Epithelial cell of proximal tubule (primary cell): ENCODE data around the gene IGSF9. TPM values are rescaled to one million over a fixed set of nuclear protein-coding genes. Genes with fewer than 3 reads are reported as not detected.
"Not testable (repeated sequence)": the region's sequence is repeated elsewhere in the genome, so short reads cannot be mapped to it uniquely, and the experiment has no call there.

ENCODE experiments used
- DNase-seq: peaks from one replicate; pipeline ENCODE4 v3.0.0-alpha.2; 2011; ENCODE audit warnings: low read depth
- H3K4me3 ChIP-seq: 2 replicates; pipeline ENCODE4 v1.5.1; 2011; ENCODE audit warnings: low read depth, mild to moderate bottlenecking, low read length
- CTCF ChIP-seq: conservative IDR thresholded peaks from 2 replicates; pipeline ENCODE4 v1.5.1; 2012; ENCODE audit warnings: low read depth, mild to moderate bottlenecking, low read length
- total RNA-seq: library from RNA; depleted of rRNA; stranded (reverse); fragments of >200 nt; gene quantifications from 2 replicates; pipeline ENCODE4 v1.2.3, GENCODE V29; 2015

Gene IGSF9
- total RNA-seq, 1 donor from 2014 or later, result 1.4 TPM

GRCh38 chr1:159915571-159916241 lies 29.7 kb downstream of the IGSF9 start:
- no peak overlapping the region for H3K4me3 ChIP-seq
- DNase-seq, result no peak
- no peak for TF ChIP-seq CTCF

GRCh38 chr1:159914252-159915018 lies 31.0 kb downstream of the IGSF9 start:
- no peak overlapping the region for H3K4me3 ChIP-seq
- TF ChIP-seq CTCF, result no peak
- DNase-seq, result no peak

GRCh38 chr1:159913451-159914192 lies 31.8 kb downstream of the IGSF9 start:
- no peak for DNase-seq
- no peak for TF ChIP-seq CTCF
- no peak overlapping the region for H3K4me3 ChIP-seq

- DNase-seq, result no peak
- TF ChIP-seq CTCF, result no peak
- H3K4me3 ChIP-seq, result no peak overlapping the region
These were observed 33.9 kb downstream of the IGSF9 start for GRCh38 chr1:159911326-159912070.

- no peak overlapping the region for H3K4me3 ChIP-seq
- DNase-seq, result no peak
- no peak for TF ChIP-seq CTCF
These were observed 37.1 kb downstream of the IGSF9 start for GRCh38 chr1:159908031-159908940.

GRCh38 chr1:159906960-159907359 lies 38.5 kb downstream of the IGSF9 start:
- no peak for DNase-seq
- H3K4me3 ChIP-seq, result no peak overlapping the region
- no peak for TF ChIP-seq CTCF

GRCh38 chr1:159904036-159904435 lies 41.4 kb downstream of the IGSF9 start:
- DNase-seq, H3K4me3 ChIP-seq: not testable (repeated sequence)
